Measurements from ENCODE around the gene PLAU.
"Not testable (repeated sequence)": the region's sequence is repeated elsewhere in the genome, so short reads cannot be mapped to it uniquely, and the experiment has no call there.

The PLAU gene

DNA sequence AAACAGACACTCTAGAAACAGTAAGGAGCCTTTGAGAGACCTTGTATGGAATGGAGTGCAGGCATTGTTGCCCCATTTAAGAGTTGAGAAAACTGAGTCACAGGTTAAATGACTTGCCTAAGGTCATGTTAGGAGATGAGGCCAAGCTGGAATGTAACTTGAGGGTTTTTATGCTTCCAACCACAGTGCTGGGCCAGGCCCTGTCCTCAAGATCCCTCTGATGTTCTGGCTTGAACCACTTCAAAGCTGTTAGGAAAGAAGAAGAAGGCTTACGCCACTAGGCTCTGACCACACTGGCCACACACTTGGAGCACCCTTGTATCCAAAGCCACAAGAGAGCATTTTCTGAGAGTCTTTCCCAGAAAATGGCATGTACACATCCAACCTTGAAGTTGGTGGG, 42.7 kb downstream of the PLAU start:
- no peak for DNase-seq (ENCODE audit: low read depth)

- DNase-seq (ENCODE audit: low read depth): no peak
Observed at GRCh38 chr10:73954737-73955136, 43.8 kb downstream of the PLAU start.

- no peak for DNase-seq (ENCODE audit: low read depth)
Observed at GRCh38 chr10:73955719-73956118, 44.8 kb downstream of the PLAU start.

- no peak for DNase-seq (ENCODE audit: low read depth)
Observed at GRCh38 chr10:73956476-73957359, 45.8 kb downstream of the PLAU start.

DNA sequence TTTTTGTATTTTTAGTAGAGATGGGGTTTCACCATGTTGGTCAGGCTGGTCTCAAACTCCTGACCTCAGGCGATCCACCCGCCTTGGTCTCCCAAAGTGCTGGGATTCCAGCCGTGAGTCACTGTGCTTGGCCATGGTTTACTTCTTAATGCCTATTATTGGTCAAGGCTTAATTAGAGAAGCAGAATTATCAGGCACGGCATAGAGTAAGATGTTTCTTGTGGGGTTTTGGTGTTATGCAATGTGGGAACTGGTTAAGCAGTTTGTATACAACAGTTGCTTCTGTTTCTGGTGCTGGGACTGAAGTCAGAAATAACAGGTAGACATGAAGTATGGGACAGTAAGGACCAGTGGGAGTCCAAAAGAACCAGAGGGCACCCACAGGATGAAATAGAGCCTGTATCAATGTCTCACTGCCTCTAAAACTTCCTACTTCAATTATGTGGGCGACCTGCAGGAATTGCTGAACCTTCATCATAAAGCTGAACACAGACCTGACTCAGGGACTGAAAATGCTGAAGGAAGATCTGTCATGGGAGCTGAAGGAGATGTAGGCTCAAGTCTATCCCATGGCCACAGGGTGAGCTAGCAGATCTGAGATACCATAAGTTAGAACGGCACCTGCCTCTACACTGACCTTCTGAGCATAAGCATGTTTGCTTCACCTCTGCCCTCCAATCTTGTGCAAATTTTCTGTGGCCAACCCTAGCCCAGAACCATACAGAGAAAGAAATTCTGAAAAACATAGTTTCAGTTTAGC, 48.7 kb downstream of the PLAU start:
- DNase-seq (ENCODE audit: low read depth): no peak

- no peak for DNase-seq (ENCODE audit: low read depth)
Observed at GRCh38 chr10:73962386-73962785, 51.5 kb downstream of the PLAU start.

DNA sequence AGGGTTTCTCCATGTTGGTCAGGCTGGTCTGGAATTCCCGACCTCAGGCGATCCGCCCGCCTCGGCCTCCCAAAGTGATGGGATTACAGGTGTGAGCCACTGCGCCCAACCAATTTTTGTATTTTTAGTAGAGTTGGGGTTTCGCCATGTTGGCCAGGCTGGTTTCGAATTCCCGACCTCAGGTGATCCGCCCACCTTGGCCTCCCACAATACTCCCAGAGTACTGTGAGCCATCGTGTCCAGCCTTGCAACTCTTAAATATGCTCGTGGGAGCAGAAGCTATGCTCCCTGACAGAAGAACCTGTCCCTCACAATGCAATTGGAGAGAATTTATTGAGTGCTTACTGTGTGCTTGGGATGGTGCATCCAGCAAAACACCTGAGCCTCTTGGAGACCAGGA, 52.6 kb downstream of the PLAU start:
- DNase-seq (ENCODE audit: low read depth): not testable (repeated sequence)

GRCh38 chr10:73964743-73965142, 53.8 kb downstream of the PLAU start:
- DNase-seq (ENCODE audit: low read depth): no peak

DNA sequence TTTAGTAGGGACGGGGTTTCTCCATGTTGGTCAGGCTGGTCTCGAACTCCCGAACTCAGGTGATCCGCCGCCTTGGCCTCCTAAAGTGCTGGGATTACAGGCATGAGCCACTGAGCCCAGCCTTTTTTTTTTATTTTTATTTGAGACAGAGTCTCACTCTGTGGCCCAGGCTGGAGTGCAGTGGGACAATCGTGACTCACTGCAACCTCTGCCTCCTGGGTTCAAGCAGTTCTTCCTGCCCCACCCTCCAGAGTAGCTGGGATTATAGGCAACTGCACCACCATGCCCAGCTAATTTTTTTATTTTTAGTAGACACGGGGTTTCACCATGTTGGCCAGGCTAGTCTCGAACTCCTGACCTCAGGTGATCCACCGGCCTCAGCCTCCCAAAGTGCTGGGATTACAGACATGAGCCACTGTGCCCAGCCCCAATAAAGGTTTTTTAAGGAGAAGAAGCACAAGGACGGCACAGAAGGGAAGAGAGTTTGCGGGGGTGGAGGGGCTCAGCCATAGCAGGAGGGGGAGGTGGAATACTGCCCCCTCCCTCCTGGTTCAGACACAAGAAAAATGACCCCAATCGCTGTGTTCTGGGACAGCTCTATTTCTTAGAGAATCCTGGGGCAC, 54.4 kb downstream of the PLAU start:
- not testable (repeated sequence) for DNase-seq (ENCODE audit: low read depth)

GRCh38 chr10:73965890-73966768, 55.2 kb downstream of the PLAU start:
- peak; percentile 99 for DNase-seq (ENCODE audit: low read depth)

- DNase-seq (ENCODE audit: low read depth): no peak
Observed at GRCh38 chr10:73967022-73967429, 56.1 kb downstream of the PLAU start.

All from GM04504 (cell line).